Middle frontal gyrus (tissue), 1 donor: ENCODE measurements around the gene SEC14L1.

ENCODE experiments used
- DNase-seq: peaks from one replicate; pipeline ENCODE4 v3.0.0-alpha.2; 2015; ENCODE audit warnings: low spot score; ENCODE audit errors: extremely low spot score

SEC14L1 gene

GRCh38 chr17:77161953-77162352 lies 21.2 kb downstream of the SEC14L1 start:
- no peak for DNase-seq

- DNase-seq, result no peak
Observed at GRCh38 chr17:77163001-77163400, 22.2 kb downstream of the SEC14L1 start.

DNA sequence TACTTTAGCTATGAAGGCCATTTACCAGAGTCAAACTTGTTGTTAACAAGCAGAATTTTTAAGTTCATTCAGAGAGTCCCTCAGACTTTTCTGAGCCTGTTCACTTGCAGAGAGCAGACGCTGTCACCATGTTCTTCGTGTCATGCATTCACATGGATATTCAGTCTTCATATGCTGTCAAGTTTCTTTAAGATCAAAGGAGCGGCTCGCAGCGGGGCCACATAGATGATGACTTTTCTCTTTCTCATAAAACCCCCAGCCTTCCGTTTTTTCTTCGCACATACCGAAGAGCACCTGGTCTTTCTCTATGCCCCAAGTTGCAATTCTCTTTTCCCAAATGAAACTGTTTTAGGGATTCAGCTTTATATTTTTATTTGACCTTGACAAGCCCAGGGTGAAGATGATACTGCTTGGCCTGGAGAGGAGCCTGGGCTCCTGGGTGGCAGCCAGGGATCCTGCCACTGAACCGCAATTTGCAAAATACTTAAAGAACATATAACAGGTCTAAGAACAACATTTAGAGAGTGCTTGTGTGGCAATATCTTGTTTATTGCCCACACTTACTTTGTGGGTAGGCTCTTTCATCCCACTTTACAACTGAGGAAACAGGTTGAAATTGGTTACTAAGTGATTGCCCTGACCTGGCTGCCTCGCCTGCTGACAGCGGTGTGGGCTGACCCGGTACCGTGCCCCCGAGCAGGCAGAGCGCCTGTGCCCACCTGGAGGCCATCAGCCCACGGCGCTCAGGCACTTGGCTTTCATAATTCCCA lies 22.9 kb downstream of the SEC14L1 start:
- DNase-seq, result no peak

DNA sequence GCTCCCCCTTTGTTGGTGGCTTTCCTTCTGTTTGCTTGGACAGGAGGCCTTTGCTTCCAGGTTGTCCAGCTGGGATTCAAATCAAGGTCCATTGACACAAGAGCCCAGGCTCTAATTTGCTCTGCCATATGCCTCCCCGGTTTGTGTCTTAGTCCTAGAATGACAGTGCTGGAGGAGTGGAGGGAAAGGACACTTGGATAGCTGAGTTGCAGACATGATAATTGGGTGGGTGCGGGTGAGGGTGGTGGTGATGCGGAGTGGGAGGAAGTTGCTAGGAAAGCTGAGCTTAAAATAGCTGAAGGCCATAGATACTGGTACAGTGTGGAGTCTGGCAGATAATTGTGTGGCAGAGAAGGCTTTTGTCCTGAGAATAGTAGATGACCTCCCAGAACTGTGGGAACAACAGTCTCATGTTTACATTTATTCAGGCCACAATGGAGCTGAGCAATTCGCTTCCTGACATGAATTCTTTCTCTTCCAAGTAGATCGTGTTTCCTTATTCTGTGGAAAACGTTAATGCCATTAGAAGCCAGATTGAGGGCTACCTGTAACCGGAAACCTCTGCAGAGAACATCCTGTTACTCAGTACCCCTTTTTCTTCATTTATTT lies 23.8 kb downstream of the SEC14L1 start:
- no peak for DNase-seq

DNA sequence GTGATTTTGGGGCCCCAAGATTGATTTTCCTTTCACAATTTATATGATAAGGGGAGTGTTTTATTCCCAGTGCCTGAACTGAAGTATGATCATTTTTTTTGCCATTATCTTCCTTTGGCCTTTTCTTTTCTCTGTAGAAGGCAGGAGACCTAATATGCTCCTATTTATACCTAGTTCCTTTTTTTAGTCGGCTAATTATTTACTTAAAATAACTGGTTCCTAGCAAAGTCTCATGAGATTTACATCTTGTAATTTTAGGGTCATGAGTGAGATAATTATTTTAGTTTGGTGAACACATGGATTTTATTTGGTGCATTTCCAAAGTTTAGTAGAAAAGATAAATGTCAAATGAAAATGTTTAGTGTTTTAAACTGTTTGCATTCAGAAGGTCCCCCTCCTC lies 24.8 kb downstream of the SEC14L1 start:
- DNase-seq, result no peak

DNA sequence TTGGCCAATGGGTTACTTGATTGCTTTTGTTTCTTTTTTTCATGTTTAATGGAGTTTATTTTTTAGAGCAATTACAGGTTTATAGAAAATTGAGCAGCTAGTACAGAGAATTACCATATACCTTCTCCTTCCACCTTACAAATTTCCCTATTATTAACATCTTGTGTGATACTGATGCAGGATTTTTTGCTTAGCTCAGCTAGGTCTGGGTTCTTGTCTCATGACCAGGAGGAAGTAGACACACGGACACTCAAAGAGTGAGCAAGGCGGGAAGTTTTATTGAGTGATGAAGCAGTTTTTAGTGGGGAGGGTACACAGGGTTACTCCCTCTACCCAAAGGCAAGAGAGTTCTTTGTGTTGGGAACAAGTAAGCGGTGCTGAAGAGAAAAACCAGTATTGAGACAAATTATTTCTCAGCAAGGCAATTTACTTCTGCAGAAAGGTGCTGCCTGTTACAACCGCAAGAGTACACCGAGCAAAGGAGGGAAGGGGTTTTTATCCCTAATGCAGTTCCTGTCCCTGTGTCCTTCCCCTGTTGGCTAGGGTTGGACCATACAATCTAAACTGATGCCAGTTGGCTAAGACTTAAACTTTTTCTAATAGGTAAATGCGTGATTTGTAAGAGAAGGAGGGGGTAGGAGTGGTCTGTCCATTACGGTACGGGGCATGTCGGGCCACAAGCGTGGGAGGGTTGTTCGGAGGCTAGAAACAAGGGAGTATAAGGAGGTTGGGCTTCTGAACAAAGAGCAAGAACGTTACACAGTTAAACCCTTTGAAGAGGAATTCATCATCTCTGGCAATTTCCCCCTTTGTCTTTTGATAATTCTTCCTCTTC lies 26.9 kb downstream of the SEC14L1 start:
- DNase-seq, result no peak

DNA sequence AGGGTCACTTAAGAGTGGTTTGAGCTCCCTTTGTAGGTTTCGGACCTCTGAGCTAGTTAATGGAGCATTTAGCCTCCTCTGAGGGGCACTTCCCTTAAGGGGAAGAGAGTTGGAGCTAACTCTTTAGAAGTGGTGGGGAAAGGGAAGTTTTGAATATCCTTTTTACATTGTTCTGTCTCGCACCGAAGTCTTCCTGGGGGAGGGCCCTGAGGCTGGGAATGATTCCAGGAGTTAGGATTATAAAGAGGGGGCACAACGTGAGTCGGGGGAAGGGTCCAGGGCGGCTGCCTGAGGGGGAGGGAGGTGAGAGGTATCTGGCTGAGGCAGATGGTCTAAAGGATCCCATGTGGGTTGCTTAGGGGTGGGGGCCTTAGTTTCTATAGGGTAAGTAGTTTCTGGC lies 32.3 kb downstream of the SEC14L1 start:
- no peak for DNase-seq

- no peak for DNase-seq
Observed at GRCh38 chr17:77174928-77175661, 34.3 kb downstream of the SEC14L1 start.

GRCh38 chr17:77177002-77177741 lies 36.4 kb downstream of the SEC14L1 start:
- DNase-seq, result no peak

GRCh38 chr17:77178050-77178449 lies 37.3 kb downstream of the SEC14L1 start:
- DNase-seq, result no peak

GRCh38 chr17:77178563-77178962 lies 37.8 kb downstream of the SEC14L1 start:
- DNase-seq, result no peak

DNA sequence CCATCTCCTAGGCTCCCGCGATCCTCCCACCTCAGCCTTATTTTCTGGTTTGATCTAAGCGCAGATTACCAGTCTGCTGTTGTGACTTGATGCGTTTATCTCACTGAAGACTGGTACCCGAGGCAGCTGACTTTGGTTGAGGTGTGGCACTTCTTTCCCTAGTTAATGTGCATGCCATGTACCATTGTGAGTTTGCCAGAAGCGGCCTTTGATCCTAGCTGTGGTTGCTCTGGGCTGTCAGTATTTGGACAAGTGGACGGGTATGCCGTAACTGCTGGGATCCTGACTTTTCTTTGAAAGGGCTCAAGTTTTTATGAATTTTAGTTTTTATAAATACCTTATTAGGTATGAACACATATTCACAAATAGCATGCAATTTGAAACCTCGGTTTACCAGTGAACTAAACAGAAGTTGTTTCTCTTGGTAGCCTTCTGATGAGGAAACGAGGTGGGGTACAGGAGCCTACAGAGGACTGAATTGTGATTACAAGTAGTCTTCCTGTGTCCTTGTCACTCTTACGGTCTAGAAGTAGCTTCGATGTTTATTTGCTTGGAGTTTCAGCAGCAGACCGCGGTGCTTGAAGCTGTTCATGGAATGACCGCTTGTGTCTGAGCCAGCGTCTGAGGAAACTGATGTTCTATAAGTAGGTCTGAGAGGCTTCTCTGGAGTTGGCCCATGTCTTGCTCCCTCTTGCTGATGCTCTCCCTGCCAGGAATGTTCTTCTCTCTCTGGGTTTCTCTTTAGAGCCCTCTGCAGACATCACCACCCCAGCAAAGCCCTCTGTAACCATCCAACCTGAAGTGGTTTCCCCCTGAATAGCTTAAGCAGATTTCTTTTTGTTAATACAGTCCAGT lies 40.0 kb downstream of the SEC14L1 start:
- no peak for DNase-seq

- no peak for DNase-seq
Observed at GRCh38 chr17:77182205-77183172, 41.7 kb downstream of the SEC14L1 start.

- DNase-seq, result no peak
Observed at GRCh38 chr17:77184474-77184873, 43.7 kb downstream of the SEC14L1 start.

DNA sequence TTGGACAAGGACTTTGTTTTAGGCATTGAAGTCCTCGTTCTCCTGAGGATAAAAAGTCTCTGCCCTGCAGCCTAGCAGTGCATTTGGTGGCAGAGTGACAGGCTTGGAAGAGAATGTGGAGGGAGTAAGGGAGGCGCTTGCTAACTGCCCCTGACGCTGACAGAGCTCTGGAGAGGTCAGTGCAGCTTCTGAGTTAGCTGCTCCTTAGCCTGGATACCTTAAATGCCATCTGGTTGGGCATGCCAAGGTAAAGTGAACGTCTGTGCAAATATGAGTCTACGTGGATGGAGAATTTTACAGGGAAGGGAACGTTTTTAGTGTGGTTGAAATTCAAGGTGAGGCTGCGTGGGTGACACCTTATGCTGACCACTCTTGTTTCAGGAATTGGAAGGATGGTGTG lies 44.4 kb downstream of the SEC14L1 start:
- DNase-seq, result no peak

DNA sequence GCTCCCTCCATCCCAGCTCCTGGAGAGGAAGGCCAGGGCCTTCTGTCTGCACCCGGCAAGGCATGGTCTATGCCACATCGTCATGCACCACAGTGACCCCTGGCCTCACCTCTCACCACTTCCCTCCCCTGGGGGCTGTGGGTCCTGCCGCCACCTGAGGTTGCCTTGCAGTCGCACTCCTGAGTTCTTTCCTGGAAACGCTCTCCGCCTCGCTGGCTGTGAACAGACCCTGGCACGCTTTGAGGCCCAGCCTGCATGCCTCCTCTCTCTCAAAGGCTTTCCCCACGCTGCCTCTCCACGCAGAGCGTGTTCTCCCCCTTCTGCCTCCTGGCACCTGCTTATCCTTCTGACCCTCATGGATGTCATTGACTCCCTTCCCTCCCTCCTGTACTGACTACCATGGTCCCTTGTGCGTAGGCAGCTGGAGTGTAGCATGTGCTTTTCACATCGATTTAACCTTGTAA lies 45.4 kb downstream of the SEC14L1 start:
- no peak for DNase-seq

DNA sequence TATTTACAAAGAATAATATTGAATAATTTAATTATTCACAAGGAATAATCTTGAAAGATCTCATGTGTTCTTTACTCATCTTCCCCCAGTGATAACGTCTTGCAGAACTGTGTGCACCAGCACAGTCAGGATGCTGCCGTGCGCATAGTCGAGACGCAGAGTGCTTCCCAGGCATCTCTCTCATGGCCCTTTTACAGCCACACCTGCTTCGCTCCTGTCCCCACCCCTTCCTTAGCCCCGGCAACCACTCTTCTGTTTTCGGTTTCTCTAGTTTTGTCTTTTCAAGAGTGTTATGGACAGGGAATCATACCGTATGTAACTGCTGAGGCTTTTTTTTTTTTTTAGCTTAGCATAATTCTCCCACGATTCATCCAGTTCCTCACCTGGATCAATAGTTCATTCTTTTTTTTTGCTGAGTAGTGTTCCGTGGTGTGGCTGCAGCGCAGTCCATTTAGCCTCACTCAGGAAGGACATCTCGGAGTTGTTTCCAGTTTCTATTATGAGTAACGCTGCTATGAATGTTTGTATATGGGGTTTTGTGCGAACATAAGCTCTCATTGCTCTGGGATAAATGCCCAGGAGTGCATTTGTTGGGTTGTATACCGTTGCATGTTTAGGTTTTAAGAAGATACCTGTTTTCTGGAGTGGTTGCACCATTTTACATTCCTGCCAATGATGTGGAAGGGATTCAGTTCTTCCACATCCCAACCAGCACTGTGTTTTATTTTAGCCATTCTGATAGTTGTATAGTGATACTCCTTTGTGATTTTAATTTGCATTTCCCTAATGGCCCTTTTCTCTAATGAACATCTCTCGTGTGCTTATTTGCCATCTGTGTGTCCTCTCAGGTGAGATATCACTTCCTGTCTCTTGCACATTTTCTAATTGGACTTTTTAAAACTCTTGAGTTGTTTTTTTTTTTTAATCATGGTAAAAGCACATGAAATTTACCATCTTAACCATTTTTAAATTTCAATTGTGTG lies 47.6 kb downstream of the SEC14L1 start:
- DNase-seq, result no peak
